Thyroid gland (tissue), 4 donors: ENCODE data around the gene KCTD2.
"Not testable (repeated sequence)": the region's sequence is repeated elsewhere in the genome, so short reads cannot be mapped to it uniquely, and the experiment has no call there.

Source experiments
- CTCF ChIP-seq, 6 experiments: fragments of 200-600 bp in 3 of 6; fragments of 450-650 bp in 3 of 6; sonication (generic) in 3 of 6; IDR thresholded peaks; one replicate each; pipeline ENCODE4 v1.5.1; 2016 to 2019; ENCODE audit warnings: antibody characterized with exemption in 6 of 6, mild to moderate bottlenecking in 2 of 6, inconsistent platforms in 1 of 6, moderate library complexity in 1 of 6
- POLR2A ChIP-seq, 2 donors: fragments of 450-650 bp; IDR thresholded peaks; one replicate each; pipeline ENCODE4 v1.6.1; 2017; ENCODE audit warnings: antibody characterized with exemption in 2 of 2, mild to moderate bottlenecking in 2 of 2, moderate library complexity in 1 of 2

DNA sequence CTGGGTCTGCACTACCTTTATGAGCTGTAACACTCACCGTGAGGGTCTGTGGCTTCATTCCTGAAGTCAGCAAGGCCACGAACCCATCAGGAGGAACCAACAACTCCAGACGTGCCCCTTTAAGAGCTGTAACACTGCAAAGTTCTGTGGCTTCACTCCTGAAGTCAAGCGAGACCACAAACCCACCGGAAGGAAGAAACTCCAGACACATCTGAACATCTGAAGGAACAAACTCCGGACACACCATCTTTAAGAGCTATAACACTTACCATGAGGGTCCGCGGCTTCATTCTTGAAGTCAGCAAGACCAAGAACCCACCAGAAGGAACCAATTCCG is 21.7 kb upstream of the KCTD2 start:
- not testable (repeated sequence) for TF ChIP-seq CTCF, POLR2A (IDR thresholded peaks at IDR 0.05)
